ENCODE results near the gene TNS1. TPM values are rescaled to one million over a fixed set of nuclear protein-coding genes. Genes with fewer than 3 reads are reported as not detected.
"Not testable (repeated sequence)": the region's sequence is repeated elsewhere in the genome, so short reads cannot be mapped to it uniquely, and the experiment has no call there.

The TNS1 gene
- not detected for polyA plus RNA-seq

- Mint-ChIP-seq H3K27ac (no peak within 1 kb of the TSS), H3K36me3 (peaks cover 4% of the 10 kb centered on the region)
Measured at GRCh38 chr2:218002845-218003180, at the start of gene TNS1. Gene TNS1 (minus strand): TSS chr2:218002995. CDS start chr2:218002872, 123 bp downstream.

GRCh38 chr2:218051903-218052302 is 49.1 kb upstream of the TNS1 start:
- H3K27ac Mint-ChIP-seq, result no peak overlapping the region
- peaks cover 8 to 10% (median 9%) of the 10 kb centered on the region in 3 donors for H3K9me3 Mint-ChIP-seq
- H3K4me3 Mint-ChIP-seq, result no peak overlapping the region
- peaks cover 3% of the 10 kb centered on the region for H3K36me3 Mint-ChIP-seq
- H3K4me1 Mint-ChIP-seq, result peaks cover 0 to 10% (median 3%) of the 10 kb centered on the region in 3 donors
- H3K27me3 Mint-ChIP-seq, result peaks cover 15% of the 10 kb centered on the region

More at GRCh38 chr2:218002845-218003180, at the start of gene TNS1:
- peaks cover 17% of the 10 kb centered on the region for H3K27me3 Mint-ChIP-seq
- H3K9me3 Mint-ChIP-seq, result no peaks in the 10 kb centered on the region
- H3K4me3 Mint-ChIP-seq, result no peak within 1 kb of the TSS
- peaks cover 0 to 1% (median 0%) of the 10 kb centered on the region in 3 donors for H3K4me1 Mint-ChIP-seq

- H3K27me3 Mint-ChIP-seq, result peaks cover 11% of the 10 kb centered on the region
Measured at GRCh38 chr2:218047536-218048225, 44.9 kb upstream of the TNS1 start.

GRCh38 chr2:218046238-218046637 is 43.4 kb upstream of the TNS1 start:
- Mint-ChIP-seq H3K27ac (no peak overlapping the region), H3K9me3 (peaks cover 12 to 17% (median 12%) of the 10 kb centered on the region in 3 donors), H3K27me3 (peaks cover 11% of the 10 kb centered on the region), H3K4me1 (peaks cover 0 to 17% (median 11%) of the 10 kb centered on the region in 3 donors), H3K36me3 (peaks cover 2% of the 10 kb centered on the region), H3K4me3 (peak overlapping the region in 1 of 4 donors; percentile 10)

More at GRCh38 chr2:218047536-218048225, 44.9 kb upstream of the TNS1 start:
- H3K4me3 Mint-ChIP-seq, result no peak overlapping the region
- H3K27ac Mint-ChIP-seq, result no peak overlapping the region
- peaks cover 0 to 17% (median 9%) of the 10 kb centered on the region in 3 donors for H3K4me1 Mint-ChIP-seq
- peaks cover 2% of the 10 kb centered on the region for H3K36me3 Mint-ChIP-seq
- H3K9me3 Mint-ChIP-seq, result peaks cover 9 to 15% (median 15%) of the 10 kb centered on the region in 3 donors

- not testable (repeated sequence) for H3K27ac Mint-ChIP-seq, H3K4me3 Mint-ChIP-seq, H3K27me3 Mint-ChIP-seq, H3K36me3 Mint-ChIP-seq
- peaks cover 4 to 15% (median 4%) of the 10 kb centered on the region in 3 donors for H3K9me3 Mint-ChIP-seq
- H3K4me1 Mint-ChIP-seq, result peaks cover 0 to 17% (median 11%) of the 10 kb centered on the region in 3 donors
Measured at GRCh38 chr2:218044599-218044998, 41.8 kb upstream of the TNS1 start.

- Mint-ChIP-seq H3K27ac (no peak overlapping the region), H3K27me3 (peaks cover 10% of the 10 kb centered on the region)
Measured at GRCh38 chr2:218043701-218044109, 40.9 kb upstream of the TNS1 start.

GRCh38 chr2:218043100-218043499 is 40.3 kb upstream of the TNS1 start:
- Mint-ChIP-seq H3K4me3 (no peak overlapping the region), H3K4me1 (peaks cover 0 to 11% (median 8%) of the 10 kb centered on the region in 3 donors), H3K27ac (no peak overlapping the region), H3K27me3 (peaks cover 10% of the 10 kb centered on the region), H3K9me3 (peaks cover 3 to 9% (median 7%) of the 10 kb centered on the region in 3 donors), H3K36me3 (no peaks in the 10 kb centered on the region)

More at GRCh38 chr2:218043701-218044109, 40.9 kb upstream of the TNS1 start:
- H3K36me3 Mint-ChIP-seq, result no peaks in the 10 kb centered on the region
- H3K9me3 Mint-ChIP-seq, result peaks cover 3 to 10% (median 7%) of the 10 kb centered on the region in 3 donors
- peaks cover 0 to 17% (median 11%) of the 10 kb centered on the region in 3 donors for H3K4me1 Mint-ChIP-seq
- no peak overlapping the region for H3K4me3 Mint-ChIP-seq

GRCh38 chr2:218041302-218042168 is 38.7 kb upstream of the TNS1 start:
- H3K9me3 Mint-ChIP-seq, result peaks cover 3 to 9% (median 7%) of the 10 kb centered on the region in 3 donors
- H3K27ac Mint-ChIP-seq, result no peak overlapping the region
- H3K27me3 Mint-ChIP-seq, result peaks cover 11% of the 10 kb centered on the region
- H3K4me3 Mint-ChIP-seq, result no peak overlapping the region
- peaks cover 0 to 7% (median 7%) of the 10 kb centered on the region in 3 donors for H3K4me1 Mint-ChIP-seq
- no peaks in the 10 kb centered on the region for H3K36me3 Mint-ChIP-seq

GRCh38 chr2:218040883-218041282 is 38.1 kb upstream of the TNS1 start:
- H3K9me3 Mint-ChIP-seq, result peaks cover 3 to 9% (median 7%) of the 10 kb centered on the region in 3 donors
- peaks cover 0 to 2% (median under 1%) of the 10 kb centered on the region in 3 donors for H3K4me1 Mint-ChIP-seq
- H3K36me3 Mint-ChIP-seq, result no peaks in the 10 kb centered on the region
- H3K27me3 Mint-ChIP-seq, result peaks cover 10% of the 10 kb centered on the region
- no peak overlapping the region for H3K27ac Mint-ChIP-seq
- H3K4me3 Mint-ChIP-seq, result no peak overlapping the region

GRCh38 chr2:218039171-218039570 is 36.4 kb upstream of the TNS1 start:
- peaks cover 2 to 4% (median 3%) of the 10 kb centered on the region in 3 donors for H3K9me3 Mint-ChIP-seq
- H3K4me3 Mint-ChIP-seq, result no peak overlapping the region
- peaks cover 10% of the 10 kb centered on the region for H3K27me3 Mint-ChIP-seq
- H3K4me1 Mint-ChIP-seq, result peaks cover 0 to 5% (median 4%) of the 10 kb centered on the region in 3 donors
- H3K36me3 Mint-ChIP-seq, result no peaks in the 10 kb centered on the region
- H3K27ac Mint-ChIP-seq, result no peak overlapping the region

- H3K9me3 Mint-ChIP-seq, result peaks cover 0 to 2% (median 0%) of the 10 kb centered on the region in 3 donors
- H3K27me3 Mint-ChIP-seq, result peaks cover 7% of the 10 kb centered on the region
- no peaks in the 10 kb centered on the region for H3K36me3 Mint-ChIP-seq
- peaks cover 0 to 5% (median 4%) of the 10 kb centered on the region in 3 donors for H3K4me1 Mint-ChIP-seq
- no peak overlapping the region for H3K27ac Mint-ChIP-seq
- H3K4me3 Mint-ChIP-seq, result no peak overlapping the region
Measured at GRCh38 chr2:218036371-218036770, 33.6 kb upstream of the TNS1 start.

- Mint-ChIP-seq H3K4me3 (peak overlapping the region in 1 of 4 donors; percentile 69), H3K27ac (no peak overlapping the region)
Measured at GRCh38 chr2:218035463-218036100, 32.8 kb upstream of the TNS1 start.

GRCh38 chr2:218034497-218035213 is 31.9 kb upstream of the TNS1 start:
- Mint-ChIP-seq H3K4me3 (peak overlapping the region; percentile 45 to 85 (median 76)), H3K27ac (peak overlapping the region in 1 of 3 donors; percentile 91)
- H3K4me1 Mint-ChIP-seq, H3K36me3 Mint-ChIP-seq, H3K9me3 Mint-ChIP-seq, H3K27me3 Mint-ChIP-seq: not testable (repeated sequence)

More at GRCh38 chr2:218035463-218036100, 32.8 kb upstream of the TNS1 start:
- Mint-ChIP-seq H3K36me3 (no peaks in the 10 kb centered on the region), H3K9me3 (peaks cover 0 to 2% (median 0%) of the 10 kb centered on the region in 3 donors), H3K4me1 (peaks cover 0 to 5% (median 4%) of the 10 kb centered on the region in 3 donors), H3K27me3 (peaks cover 6% of the 10 kb centered on the region)
